BLaER1 (cell line): ENCODE measurements around the gene SLC25A21.
A peak's percentile ranks its signal among the peaks of the same experiment; 100 is the strongest.

ENCODE experiments used
- H3K27ac ChIP-seq: shearing (Covaris generic); formaldehyde crosslinking; 2 replicates; pipeline ENCODE4 v1.8.1; 2022
- H3K27me3 ChIP-seq: shearing (Covaris generic); formaldehyde crosslinking; 2 replicates; pipeline ENCODE4 v1.8.1; 2022
- H3K36me3 ChIP-seq: shearing (Covaris generic); formaldehyde crosslinking; 2 replicates; pipeline ENCODE4 v1.8.1; 2022
- H3K4me1 ChIP-seq: shearing (Covaris generic); formaldehyde crosslinking; 2 replicates; pipeline ENCODE4 v1.8.1; 2022
- H3K4me2 ChIP-seq: shearing (Covaris generic); formaldehyde crosslinking; 2 replicates; pipeline ENCODE4 v1.8.1; 2022
- H3K4me3 ChIP-seq: shearing (Covaris generic); formaldehyde crosslinking; 2 replicates; pipeline ENCODE4 v1.8.1; 2022
- H3K9ac ChIP-seq: shearing (Covaris generic); formaldehyde crosslinking; 2 replicates; pipeline ENCODE4 v1.8.1; 2022
- H3K9me3 ChIP-seq: shearing (Covaris generic); formaldehyde crosslinking; 2 replicates; pipeline ENCODE4 v1.8.1; 2022
- H4K20me1 ChIP-seq: shearing (Covaris generic); formaldehyde crosslinking; 2 replicates; pipeline ENCODE4 v1.8.1; 2022
- Cebpa-rat ChIP-seq: shearing (Covaris generic); IDR thresholded peaks from 2 replicates; pipeline ENCODE4 v1.8.1; 2022

SLC25A21 gene

GRCh38 chr14:37145395-37145794, 27.0 kb downstream of the SLC25A21 start:
- Histone ChIP-seq H3K4me1 (peaks cover 11% of the 10 kb centered on the region), H3K36me3 (no peaks in the 10 kb centered on the region), H3K9ac (no peak overlapping the region), H4K20me1 (no peaks in the 10 kb centered on the region), H3K27me3 (no peaks in the 10 kb centered on the region), H3K4me2 (no peak overlapping the region), H3K9me3 (no peaks in the 10 kb centered on the region), H3K27ac (no peak overlapping the region), H3K4me3 (no peak overlapping the region)
- no peak for TF ChIP-seq Cebpa-rat

DNA sequence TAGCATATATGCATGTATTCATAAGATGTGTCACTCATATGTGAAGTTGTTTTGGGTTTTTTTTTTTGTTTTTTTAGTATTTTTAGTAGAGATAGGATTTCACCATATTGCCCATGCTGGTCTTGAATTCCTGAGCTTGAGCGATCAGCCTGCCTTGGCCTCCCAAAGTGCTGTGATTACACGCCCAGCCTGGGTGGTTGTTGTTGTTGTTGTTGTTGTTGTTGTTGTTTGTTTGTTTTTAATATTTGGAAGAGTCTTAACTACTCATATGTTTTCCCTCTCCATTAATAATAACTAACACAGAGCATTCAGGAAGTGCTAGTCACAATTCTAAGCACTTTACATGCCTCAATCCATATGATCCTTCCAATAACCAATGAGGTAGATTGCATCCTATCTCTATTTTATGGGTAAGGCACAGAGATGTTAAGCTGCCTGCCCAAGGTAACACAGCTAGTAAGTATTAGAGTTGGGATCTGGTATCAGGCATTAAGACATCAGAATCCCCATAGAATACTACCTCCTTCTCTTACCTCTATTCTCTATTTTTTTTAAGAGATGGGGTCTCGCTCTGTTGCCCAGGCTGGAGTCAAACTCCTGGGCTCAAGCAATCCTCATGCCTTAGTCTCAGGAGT, 27.6 kb downstream of the SLC25A21 start:
- no peak overlapping the region for H3K27ac ChIP-seq
- H3K9ac ChIP-seq: no peak overlapping the region
- H3K4me1 ChIP-seq: peaks cover 16% of the 10 kb centered on the region
- H3K27me3 ChIP-seq: no peaks in the 10 kb centered on the region
- no peaks in the 10 kb centered on the region for H3K9me3 ChIP-seq
- no peak for TF ChIP-seq Cebpa-rat
- no peak overlapping the region for H3K4me2 ChIP-seq
- no peaks in the 10 kb centered on the region for H4K20me1 ChIP-seq
- H3K36me3 ChIP-seq: no peaks in the 10 kb centered on the region
- H3K4me3 ChIP-seq: no peak overlapping the region

DNA sequence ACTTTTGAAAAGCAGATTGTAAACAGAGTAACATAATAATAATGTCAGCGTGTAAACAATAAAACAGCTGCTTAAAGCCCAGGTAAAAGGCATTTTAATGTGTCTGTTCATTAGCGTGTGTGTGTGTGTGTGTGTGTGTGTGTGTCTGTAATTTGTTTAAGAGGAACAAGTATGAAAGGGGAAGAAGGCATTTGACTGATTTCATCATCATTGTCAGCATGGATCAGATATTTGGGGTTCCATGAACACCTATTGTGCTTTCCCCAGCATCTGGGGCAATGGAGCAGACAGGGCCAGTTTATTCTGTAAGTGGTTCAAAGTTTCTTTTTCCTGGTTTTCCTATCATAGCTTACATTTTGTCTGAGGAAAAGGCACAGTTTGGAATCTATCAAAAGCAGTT, 28.9 kb downstream of the SLC25A21 start:
- Histone ChIP-seq H3K9me3 (no peaks in the 10 kb centered on the region), H3K9ac (no peak overlapping the region), H3K27ac (no peak overlapping the region), H4K20me1 (no peaks in the 10 kb centered on the region), H3K4me2 (no peak overlapping the region), H3K4me1 (peaks cover 22% of the 10 kb centered on the region), H3K36me3 (no peaks in the 10 kb centered on the region), H3K27me3 (no peaks in the 10 kb centered on the region), H3K4me3 (no peak overlapping the region)
- TF ChIP-seq Cebpa-rat: no peak

GRCh38 chr14:37142835-37143401, 29.5 kb downstream of the SLC25A21 start:
- no peaks in the 10 kb centered on the region for H3K36me3 ChIP-seq
- no peak overlapping the region for H3K4me3 ChIP-seq
- H3K27ac ChIP-seq: no peak overlapping the region
- no peak overlapping the region for H3K9ac ChIP-seq
- H3K27me3 ChIP-seq: no peaks in the 10 kb centered on the region
- H3K9me3 ChIP-seq: no peaks in the 10 kb centered on the region
- TF ChIP-seq Cebpa-rat: no peak
- H3K4me2 ChIP-seq: no peak overlapping the region
- no peaks in the 10 kb centered on the region for H4K20me1 ChIP-seq
- peaks cover 22% of the 10 kb centered on the region for H3K4me1 ChIP-seq

GRCh38 chr14:37140176-37140575, 32.2 kb downstream of the SLC25A21 start:
- Histone ChIP-seq H3K9ac (no peak overlapping the region), H3K4me1 (peaks cover 22% of the 10 kb centered on the region), H3K4me3 (no peak overlapping the region), H3K36me3 (no peaks in the 10 kb centered on the region), H3K27ac (no peak overlapping the region), H4K20me1 (no peaks in the 10 kb centered on the region), H3K9me3 (no peaks in the 10 kb centered on the region), H3K4me2 (peak overlapping the region; percentile 41), H3K27me3 (no peaks in the 10 kb centered on the region)
- TF ChIP-seq Cebpa-rat: no peak

DNA sequence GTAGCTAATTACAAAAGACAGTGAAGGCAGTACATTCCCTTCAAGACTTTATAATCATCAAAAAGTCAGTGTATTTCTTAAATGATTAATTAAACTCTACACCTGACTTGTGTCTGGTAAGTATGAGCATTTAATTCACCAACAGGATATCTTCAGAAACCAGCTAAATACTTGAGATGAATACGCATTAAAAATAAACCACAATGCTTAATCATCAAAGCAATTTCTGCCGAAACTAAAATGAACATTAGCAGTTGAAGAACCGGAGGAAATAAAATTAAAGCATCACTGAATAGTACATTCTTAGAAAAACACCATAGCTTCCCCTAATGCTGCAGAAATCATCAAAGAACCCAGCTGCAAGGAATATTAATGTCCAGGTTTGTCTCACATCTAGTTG, 32.7 kb downstream of the SLC25A21 start:
- Histone ChIP-seq H3K9me3 (no peaks in the 10 kb centered on the region), H3K4me2 (peak overlapping the region; percentile 41), H3K36me3 (no peaks in the 10 kb centered on the region), H3K27ac (no peak overlapping the region), H3K9ac (no peak overlapping the region), H3K4me3 (no peak overlapping the region), H3K27me3 (no peaks in the 10 kb centered on the region), H3K4me1 (peaks cover 22% of the 10 kb centered on the region), H4K20me1 (no peaks in the 10 kb centered on the region)
- TF ChIP-seq Cebpa-rat: no peak

GRCh38 chr14:37138898-37139297, 33.5 kb downstream of the SLC25A21 start:
- Histone ChIP-seq H4K20me1 (no peaks in the 10 kb centered on the region), H3K27ac (no peak overlapping the region), H3K4me3 (no peak overlapping the region), H3K9ac (no peak overlapping the region), H3K27me3 (no peaks in the 10 kb centered on the region), H3K36me3 (no peaks in the 10 kb centered on the region), H3K9me3 (no peaks in the 10 kb centered on the region), H3K4me2 (no peak overlapping the region), H3K4me1 (peaks cover 22% of the 10 kb centered on the region)
- TF ChIP-seq Cebpa-rat: no peak

- no peak for TF ChIP-seq Cebpa-rat
- H3K4me3 ChIP-seq: no peak overlapping the region
- H3K9me3 ChIP-seq: no peaks in the 10 kb centered on the region
- no peaks in the 10 kb centered on the region for H3K36me3 ChIP-seq
- H3K9ac ChIP-seq: no peak overlapping the region
- no peak overlapping the region for H3K27ac ChIP-seq
- H3K4me2 ChIP-seq: no peak overlapping the region
- no peaks in the 10 kb centered on the region for H3K27me3 ChIP-seq
- H4K20me1 ChIP-seq: no peaks in the 10 kb centered on the region
- H3K4me1 ChIP-seq: no peaks in the 10 kb centered on the region
These were observed 39.0 kb downstream of the SLC25A21 start for GRCh38 chr14:37133284-37133913.

GRCh38 chr14:37131205-37131604, 41.2 kb downstream of the SLC25A21 start:
- Histone ChIP-seq H3K9me3 (no peaks in the 10 kb centered on the region), H3K27me3 (no peaks in the 10 kb centered on the region), H3K27ac (no peak overlapping the region)

DNA sequence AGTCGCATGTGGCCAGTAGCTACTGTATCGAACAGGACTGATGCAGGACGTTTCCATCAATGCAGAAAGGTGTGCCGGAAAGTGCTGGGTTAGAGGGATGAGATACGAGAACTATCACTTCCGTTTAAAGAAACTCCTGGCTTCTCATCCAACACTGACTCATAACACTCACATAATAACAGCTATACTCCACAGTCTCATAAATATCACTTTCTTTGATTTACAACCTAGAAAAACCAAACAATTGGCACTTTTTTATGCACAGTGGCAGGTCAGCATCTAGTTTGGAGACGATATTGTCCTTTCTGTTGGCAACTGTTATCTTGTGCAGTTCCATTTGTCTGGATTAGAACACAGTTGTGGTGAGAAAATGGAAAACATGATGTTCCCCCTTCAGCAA, 43.4 kb downstream of the SLC25A21 start:
- Histone ChIP-seq H3K4me3 (no peak overlapping the region), H3K27me3 (no peaks in the 10 kb centered on the region), H3K4me2 (no peak overlapping the region), H4K20me1 (no peaks in the 10 kb centered on the region), H3K9ac (no peak overlapping the region), H3K4me1 (no peaks in the 10 kb centered on the region), H3K36me3 (no peaks in the 10 kb centered on the region), H3K9me3 (no peaks in the 10 kb centered on the region), H3K27ac (no peak overlapping the region)
- TF ChIP-seq Cebpa-rat: no peak

More at GRCh38 chr14:37131205-37131604, 41.2 kb downstream of the SLC25A21 start:
- H3K4me2 ChIP-seq: no peak overlapping the region
- H3K9ac ChIP-seq: no peak overlapping the region
- TF ChIP-seq Cebpa-rat: no peak
- no peaks in the 10 kb centered on the region for H3K36me3 ChIP-seq
- no peaks in the 10 kb centered on the region for H4K20me1 ChIP-seq
- H3K4me1 ChIP-seq: no peaks in the 10 kb centered on the region
- H3K4me3 ChIP-seq: no peak overlapping the region
